Endometrial microvascular endothelial cells (primary cell): ENCODE measurements around the gene HPCAL1. TPM values are rescaled to one million over a fixed set of nuclear protein-coding genes. Genes with fewer than 3 reads are reported as not detected.

ENCODE experiments used
- in situ Hi-C: cut with HindIII; loops from 2 replicates; pipeline ENCODE4 v1.10.0; 2017; ENCODE audit warnings: low sequenced_read_pairs, low pct_unique_long_range_greater_than_20kb; ENCODE audit errors: inconsistent ontology term
- total RNA-seq: library from RNA; depleted of rRNA; stranded (reverse); fragments of >200 nt; gene quantifications from one replicate; pipeline ENCODE4 v1.2.3, GENCODE V29; 2015; ENCODE audit errors: inconsistent ontology term

HPCAL1 gene
- total RNA-seq, 1 donor from 2014 or later: 183 TPM

- in situ Hi-C loops: no loop called here
Observed at GRCh38 chr2:10422732-10423399, 120.2 kb downstream of the HPCAL1 start.

GRCh38 chr2:10423400-10423774 lies 120.7 kb downstream of the HPCAL1 start:
- in situ Hi-C loops: no loop called here

GRCh38 chr2:10424051-10424450 lies 121.3 kb downstream of the HPCAL1 start:
- in situ Hi-C loops: no loop called here

- in situ Hi-C loops: loop anchor here (25.0 kb wide), 1 partner anchor 313 kb away; the partner anchor contains the start of gene RRM2
Observed at GRCh38 chr2:10424916-10425505, 122.3 kb downstream of the HPCAL1 start.

GRCh38 chr2:10425699-10426098 lies 123.0 kb downstream of the HPCAL1 start:
- in situ Hi-C loops: loop anchor here (25.0 kb wide), 1 partner anchor 313 kb away; the partner anchor contains the start of gene RRM2

GRCh38 chr2:10426726-10427617 lies 124.3 kb downstream of the HPCAL1 start:
- in situ Hi-C loops: loop anchor here (25.0 kb wide), 1 partner anchor 315 kb away; the partner anchor contains the start of gene RRM2

GRCh38 chr2:10427618-10427949 lies 124.9 kb downstream of the HPCAL1 start:
- in situ Hi-C loops: loop anchor here (25.0 kb wide), 1 partner anchor 315 kb away; the partner anchor contains the start of gene RRM2

- in situ Hi-C loops: loop anchor here (25.0 kb wide), 1 partner anchor 316 kb away; the partner anchor contains the start of gene RRM2
Observed at GRCh38 chr2:10428355-10428754, 125.7 kb downstream of the HPCAL1 start.

GRCh38 chr2:10428924-10429323 lies 126.2 kb downstream of the HPCAL1 start:
- in situ Hi-C loops: loop anchor here (25.0 kb wide), 1 partner anchor 317 kb away; the partner anchor contains the start of gene RRM2

- in situ Hi-C loops: loop anchor here (25.0 kb wide), 1 partner anchor 319 kb away; the partner anchor contains the start of gene RRM2
Observed at GRCh38 chr2:10430886-10431622, 128.3 kb downstream of the HPCAL1 start.

- in situ Hi-C loops: loop anchor here (25.0 kb wide), 1 partner anchor 319 kb away; the partner anchor contains the start of gene RRM2
Observed at GRCh38 chr2:10431797-10432196, 129.1 kb downstream of the HPCAL1 start.

- in situ Hi-C loops: loop anchor here (25.0 kb wide), 1 partner anchor 320 kb away; the partner anchor contains the start of gene RRM2
Observed at GRCh38 chr2:10432311-10433181, 129.8 kb downstream of the HPCAL1 start.

- in situ Hi-C loops: loop anchor here (25.0 kb wide), 1 partner anchor 321 kb away; the partner anchor contains the start of gene RRM2
Observed at GRCh38 chr2:10433264-10433946, 130.7 kb downstream of the HPCAL1 start.

- in situ Hi-C loops: loop anchor here (25.0 kb wide), 1 partner anchor 322 kb away; the partner anchor contains the start of gene RRM2
Observed at GRCh38 chr2:10433947-10434885, 131.5 kb downstream of the HPCAL1 start.

GRCh38 chr2:10434886-10435819 lies 132.4 kb downstream of the HPCAL1 start:
- in situ Hi-C loops: loop anchor here (25.0 kb wide), 1 partner anchor 323 kb away; the partner anchor contains the start of gene RRM2
